ENCODE results near the gene SMO.

Gene SMO

GRCh38 chr7:129205987-129206785, 17.8 kb downstream of the SMO start:
- in situ Hi-C loops (cut with HindIII; ENCODE audit: low pct_ligation_motif_present, low sequenced_read_pairs) = no loop called here
- Histone ChIP-seq H3K27ac (no peak overlapping the region), H3K36me3 (replicated peaks) (no peaks in the 10 kb centered on the region), H3K4me3 (ENCODE audit: low read depth, low read length) (no peak overlapping the region), H3K27me3 (replicated peaks) (no peaks in the 10 kb centered on the region)
- no peak for TF ChIP-seq CTCF (IDR thresholded peaks at IDR 0.05; ENCODE audit: low read depth, low read length, missing control alignments)
- no peak for DNase-seq

- Histone ChIP-seq H3K27me3 (replicated peaks) (no peaks in the 10 kb centered on the region), H3K27ac (no peak overlapping the region), H3K36me3 (replicated peaks) (no peaks in the 10 kb centered on the region), H3K4me3 (ENCODE audit: low read depth, low read length) (no peak overlapping the region)
- in situ Hi-C loops (cut with HindIII; ENCODE audit: low pct_ligation_motif_present, low sequenced_read_pairs) = no loop called here
- no peak for TF ChIP-seq CTCF (IDR thresholded peaks at IDR 0.05; ENCODE audit: low read depth, low read length, missing control alignments)
- DNase-seq = no peak
Measured at GRCh38 chr7:129208667-129209066, 20.2 kb downstream of the SMO start.

- Histone ChIP-seq H3K27ac (no peak overlapping the region), H3K4me3 (ENCODE audit: low read depth, low read length) (no peak overlapping the region), H3K36me3 (replicated peaks) (no peaks in the 10 kb centered on the region), H3K27me3 (replicated peaks) (no peaks in the 10 kb centered on the region)
- in situ Hi-C loops (cut with HindIII; ENCODE audit: low pct_ligation_motif_present, low sequenced_read_pairs) = no loop called here
- DNase-seq = no peak
- TF ChIP-seq CTCF (IDR thresholded peaks at IDR 0.05; ENCODE audit: low read depth, low read length, missing control alignments) = no peak
Measured at GRCh38 chr7:129209067-129209926, 20.9 kb downstream of the SMO start.

- Histone ChIP-seq H3K27ac (no peak overlapping the region), H3K4me3 (ENCODE audit: low read depth, low read length) (no peak overlapping the region), H3K27me3 (replicated peaks) (no peaks in the 10 kb centered on the region), H3K36me3 (replicated peaks) (no peaks in the 10 kb centered on the region)
- in situ Hi-C loops (cut with HindIII; ENCODE audit: low pct_ligation_motif_present, low sequenced_read_pairs) = no loop called here
- TF ChIP-seq CTCF (IDR thresholded peaks at IDR 0.05; ENCODE audit: low read depth, low read length, missing control alignments) = peak; percentile 93
- peak; percentile 47 for DNase-seq
Measured at GRCh38 chr7:129210256-129210988, 22.0 kb downstream of the SMO start.

GRCh38 chr7:129210989-129211312, 22.5 kb downstream of the SMO start:
- no peak for TF ChIP-seq CTCF (IDR thresholded peaks at IDR 0.05; ENCODE audit: low read depth, low read length, missing control alignments)
- no peaks in the 10 kb centered on the region for H3K27me3 ChIP-seq (replicated peaks)
- DNase-seq = no peak
- H3K27ac ChIP-seq = no peak overlapping the region
- in situ Hi-C loops (cut with HindIII; ENCODE audit: low pct_ligation_motif_present, low sequenced_read_pairs) = no loop called here
- no peaks in the 10 kb centered on the region for H3K36me3 ChIP-seq (replicated peaks)
- H3K4me3 ChIP-seq (ENCODE audit: low read depth, low read length) = no peak overlapping the region

Data from brain microvascular endothelial cell (primary cell).